Smooth muscle cell (in vitro differentiated cells): ENCODE results near the gene GALNT11. TPM values are rescaled to one million over a fixed set of nuclear protein-coding genes. Genes with fewer than 3 reads are reported as not detected.

Experiments used
- DNase-seq: peaks from one replicate; lab custom pipeline; 2025; ENCODE audit not compliant: unreplicated experiment; lab: John Stamatoyannopoulos, UW
- H2AFZ ChIP-seq: fragments of 200-600 bp; sonication (generic); 2 replicates; pipeline ENCODE4 v1.6.0; 2016; ENCODE audit warnings: antibody characterized with exemption, low read depth, mild to moderate bottlenecking
- H3F3A ChIP-seq: fragments of 200-600 bp; sonication (generic); 2 replicates; pipeline ENCODE4 v1.6.0; 2017; ENCODE audit warnings: antibody characterized with exemption, low read depth
- H3K27ac ChIP-seq: fragments of 200-600 bp; sonication (generic); 2 replicates; pipeline ENCODE4 v1.5.1; 2016; ENCODE audit warnings: low read depth, mild to moderate bottlenecking
- H3K27me3 ChIP-seq: fragments of 200-600 bp; sonication (generic); 2 replicates; pipeline ENCODE4 v1.6.1; 2016; ENCODE audit warnings: low read depth, mild to moderate bottlenecking
- H3K36me3 ChIP-seq: fragments of 200-600 bp; sonication (generic); 2 replicates; pipeline ENCODE4 v1.5.1; 2016; ENCODE audit warnings: low read depth
- H3K4me1 ChIP-seq: fragments of 200-600 bp; sonication (generic); 2 replicates; pipeline ENCODE4 v1.5.1; 2016; ENCODE audit warnings: low read depth
- H3K4me2 ChIP-seq: fragments of 200-600 bp; sonication (generic); 2 replicates; pipeline ENCODE4 v1.6.0; 2016; ENCODE audit warnings: mild to moderate bottlenecking
- H3K4me3 ChIP-seq: fragments of 200-600 bp; sonication (generic); 2 replicates; pipeline ENCODE4 v1.5.1; 2016; ENCODE audit warnings: mild to moderate bottlenecking
- H3K79me2 ChIP-seq: fragments of 200-600 bp; sonication (generic); 2 replicates; pipeline ENCODE4 v1.6.0; 2016; ENCODE audit warnings: low read depth, mild to moderate bottlenecking
- H3K9ac ChIP-seq: fragments of 200-600 bp; sonication (generic); 2 replicates; pipeline ENCODE4 v1.6.0; 2016; ENCODE audit warnings: low read depth
- H3K9me3 ChIP-seq: fragments of 200-600 bp; sonication (generic); replicated peaks from 2 replicates; pipeline ENCODE4 v1.5.1; 2016; ENCODE audit warnings: low read depth
- H4K20me1 ChIP-seq: fragments of 200-600 bp; sonication (generic); 2 replicates; pipeline ENCODE4 v1.6.0; 2016; ENCODE audit warnings: low read depth
- WGBS: methylation state at CpG from one replicate; pipeline ENCODE4 v1.1.7; 2016; ENCODE audit warnings: low lambda C conversion rate; 5-methylcytosine and 5-hydroxymethylcytosine counted together
- polyA plus RNA-seq: library from polyadenylated mRNA; unstranded; fragments of >200 nt; fragmentation: Nextera tagmentation; extraction: Ambion mirVana; gene quantifications from 2 replicates; pipeline ENCODE4 v1.2.1, GENCODE V29; 2016
- total RNA-seq: library from RNA; depleted of rRNA; stranded (reverse); fragments of >200 nt; gene quantifications from 2 replicates; pipeline ENCODE4 v1.2.3, GENCODE V29; 2014
- TF ChIP-seq, protein P1 (sequence below): fragments of 200-600 bp; sonication (generic); IDR thresholded peaks from 2 replicates; pipeline ENCODE4 v1.5.1; 2017; ENCODE audit warnings: borderline replicate concordance, mild to moderate bottlenecking, antibody characterized with exemption; ENCODE audit not compliant: insufficient read depth, poor library complexity, severe bottlenecking

The GALNT11 gene
- total and polyA plus RNA-seq, 2 experiments from 2014 or later = 40.8 to 73.6 TPM

DNA sequence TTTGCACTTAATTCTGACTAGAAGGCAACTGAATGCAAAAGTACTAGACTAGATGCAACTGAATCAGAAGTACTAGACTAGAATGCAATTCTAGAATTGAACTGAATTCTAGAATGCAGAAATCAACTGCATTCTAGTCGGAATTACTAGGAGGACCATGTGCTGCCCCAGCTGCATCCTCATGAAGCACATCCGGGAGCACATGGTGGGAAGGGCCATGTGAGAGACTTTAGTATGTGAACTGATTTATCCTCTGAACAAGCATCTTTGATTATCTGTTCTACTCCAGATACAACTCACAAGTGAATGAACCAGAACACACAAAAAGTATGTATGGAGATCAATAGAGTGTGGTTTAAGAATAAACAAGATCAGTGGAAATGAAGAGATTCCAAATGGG lies 115.1 kb downstream of the GALNT11 start:
- Histone ChIP-seq H4K20me1 (peaks cover 13% of the 10 kb centered on the region), H3K4me1 (peaks cover 8% of the 10 kb centered on the region), H3K27me3 (no peaks in the 10 kb centered on the region), H3K4me2 (no peak overlapping the region), H3F3A (peaks cover 9% of the 10 kb centered on the region), H3K27ac (no peak overlapping the region), H3K9me3 (no peaks in the 10 kb centered on the region), H2AFZ (no peak overlapping the region), H3K36me3 (peaks cover 7% of the 10 kb centered on the region), H3K9ac (no peak overlapping the region), H3K79me2 (peaks cover under 1% of the 10 kb centered on the region), H3K4me3 (no peak overlapping the region)
- 98% methylated on average over 2 of the region's 2 CpGs for WGBS
- TF ChIP-seq, protein P1, sequence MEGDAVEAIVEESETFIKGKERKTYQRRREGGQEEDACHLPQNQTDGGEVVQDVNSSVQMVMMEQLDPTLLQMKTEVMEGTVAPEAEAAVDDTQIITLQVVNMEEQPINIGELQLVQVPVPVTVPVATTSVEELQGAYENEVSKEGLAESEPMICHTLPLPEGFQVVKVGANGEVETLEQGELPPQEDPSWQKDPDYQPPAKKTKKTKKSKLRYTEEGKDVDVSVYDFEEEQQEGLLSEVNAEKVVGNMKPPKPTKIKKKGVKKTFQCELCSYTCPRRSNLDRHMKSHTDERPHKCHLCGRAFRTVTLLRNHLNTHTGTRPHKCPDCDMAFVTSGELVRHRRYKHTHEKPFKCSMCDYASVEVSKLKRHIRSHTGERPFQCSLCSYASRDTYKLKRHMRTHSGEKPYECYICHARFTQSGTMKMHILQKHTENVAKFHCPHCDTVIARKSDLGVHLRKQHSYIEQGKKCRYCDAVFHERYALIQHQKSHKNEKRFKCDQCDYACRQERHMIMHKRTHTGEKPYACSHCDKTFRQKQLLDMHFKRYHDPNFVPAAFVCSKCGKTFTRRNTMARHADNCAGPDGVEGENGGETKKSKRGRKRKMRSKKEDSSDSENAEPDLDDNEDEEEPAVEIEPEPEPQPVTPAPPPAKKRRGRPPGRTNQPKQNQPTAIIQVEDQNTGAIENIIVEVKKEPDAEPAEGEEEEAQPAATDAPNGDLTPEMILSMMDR = no peak
- no peak for DNase-seq

DNA sequence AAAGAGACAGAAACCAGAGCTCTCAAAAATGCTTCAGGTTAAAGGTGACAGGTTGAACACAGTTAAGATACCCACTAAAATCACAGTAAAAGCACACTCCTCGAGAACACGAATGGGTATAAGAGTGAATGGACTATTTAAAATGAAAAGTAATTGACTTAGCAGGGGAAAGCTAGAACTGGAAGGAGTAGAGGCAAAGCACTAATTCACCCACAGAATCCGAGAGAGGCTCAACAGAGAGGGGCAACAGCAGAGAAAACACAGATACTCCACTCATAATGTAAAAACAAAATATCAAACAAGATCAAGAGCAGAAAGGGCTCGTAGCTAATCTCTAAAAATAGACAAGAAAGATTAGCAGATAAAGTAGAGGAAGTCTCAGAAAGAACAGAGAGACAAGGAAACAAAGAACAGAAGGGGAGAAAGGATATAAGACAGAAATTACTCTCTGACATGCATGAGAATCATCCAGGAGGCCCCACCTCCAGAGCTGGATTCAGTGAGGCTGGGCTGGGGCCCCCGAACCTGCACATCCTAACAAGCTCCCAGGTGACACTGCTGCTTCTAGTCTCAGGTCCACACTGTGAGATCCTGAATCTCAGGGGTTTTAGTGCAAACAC lies 117.6 kb downstream of the GALNT11 start:
- no peak for DNase-seq
- H2AFZ ChIP-seq = no peak overlapping the region
- no peaks in the 10 kb centered on the region for H3K79me2 ChIP-seq
- no peak overlapping the region for H3K27ac ChIP-seq
- H3K9me3 ChIP-seq = no peaks in the 10 kb centered on the region
- H3K27me3 ChIP-seq = no peaks in the 10 kb centered on the region
- no peak overlapping the region for H3K4me2 ChIP-seq
- peaks cover 19% of the 10 kb centered on the region for H3K36me3 ChIP-seq
- WGBS = 64% methylated on average over 5 of the region's 5 CpGs
- H3K9ac ChIP-seq = no peak overlapping the region
- H3K4me1 ChIP-seq = no peaks in the 10 kb centered on the region
- no peaks in the 10 kb centered on the region for H3F3A ChIP-seq
- TF ChIP-seq, protein P1 = no peak
- H3K4me3 ChIP-seq = no peak overlapping the region
- peaks cover 22% of the 10 kb centered on the region for H4K20me1 ChIP-seq

DNA sequence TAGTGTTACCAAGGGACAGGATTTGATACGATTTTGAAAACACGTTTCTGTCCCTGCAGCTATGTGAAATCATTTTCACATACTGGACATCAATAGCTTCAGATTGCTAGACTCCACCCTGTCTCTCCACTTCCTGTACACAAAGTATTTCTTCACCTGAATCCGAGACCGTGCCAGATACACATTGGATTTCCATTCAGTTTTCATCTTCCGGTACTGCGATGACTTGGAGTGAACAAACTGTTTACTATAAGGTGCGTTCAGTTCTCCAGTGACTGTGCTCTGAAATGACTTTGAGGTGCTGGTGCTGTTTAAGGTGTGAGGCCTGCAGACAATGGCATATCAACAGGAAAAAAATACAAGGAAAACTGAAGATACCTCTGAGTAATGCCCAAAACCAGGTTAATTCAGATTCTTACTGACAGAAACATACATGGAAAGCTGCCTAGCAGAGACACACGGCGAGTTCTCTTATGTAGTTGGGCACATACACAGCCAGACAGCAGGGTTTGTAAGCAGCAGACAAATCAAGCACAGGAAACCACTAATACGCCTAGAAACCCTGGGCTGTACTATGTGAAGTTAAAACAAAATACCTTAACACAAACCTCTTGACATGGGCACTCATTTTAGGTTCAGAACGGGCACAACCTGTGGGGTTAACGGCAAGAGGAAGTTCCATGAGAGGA lies 119.2 kb downstream of the GALNT11 start:
- peaks cover 25% of the 10 kb centered on the region for H3K36me3 ChIP-seq
- no peaks in the 10 kb centered on the region for H3K27me3 ChIP-seq
- no peaks in the 10 kb centered on the region for H3K9me3 ChIP-seq
- H3K9ac ChIP-seq = no peak overlapping the region
- no peak for DNase-seq
- H3F3A ChIP-seq = no peaks in the 10 kb centered on the region
- H3K4me2 ChIP-seq = no peak overlapping the region
- peaks cover 22% of the 10 kb centered on the region for H4K20me1 ChIP-seq
- H3K79me2 ChIP-seq = no peaks in the 10 kb centered on the region
- WGBS = 98% methylated on average over 12 of the region's 12 CpGs
- no peak overlapping the region for H3K4me3 ChIP-seq
- H3K4me1 ChIP-seq = no peaks in the 10 kb centered on the region
- no peak overlapping the region for H2AFZ ChIP-seq
- TF ChIP-seq, protein P1 = no peak
- no peak overlapping the region for H3K27ac ChIP-seq
